Limb (tissue), 2 donors: Measurements from ENCODE around the gene PCDHA1.
"Not testable (repeated sequence)": the region's sequence is repeated elsewhere in the genome, so short reads cannot be mapped to it uniquely, and the experiment has no call there.

Experiments used
- DNase-seq, 2 donors: peaks; one replicate each; pipeline ENCODE4 v3.0.0-alpha.2; 2016; ENCODE audit errors: extremely low spot score in 2 of 2

PCDHA1 gene

GRCh38 chr5:140849831-140850634 lies 64.1 kb downstream of the PCDHA1 start:
- DNase-seq: not testable (repeated sequence)

GRCh38 chr5:140855772-140856674 lies 70.1 kb downstream of the PCDHA1 start, which contains the start of gene PCDHA10:
Gene PCDHA10 (plus strand): TSS chr5:140855897. CDS start chr5:140856049, 152 bp downstream.
- no peak for DNase-seq

GRCh38 chr5:140857177-140857986 lies 71.4 kb downstream of the PCDHA1 start:
- no peak for DNase-seq

GRCh38 chr5:140857987-140858240 lies 72.0 kb downstream of the PCDHA1 start:
- DNase-seq: no peak

- DNase-seq: no peak
Observed at GRCh38 chr5:140862441-140863295, 76.7 kb downstream of the PCDHA1 start.

GRCh38 chr5:140868721-140869554 lies 83.0 kb downstream of the PCDHA1 start, which contains the start of gene PCDHA11:
Gene PCDHA11 (plus strand): TSS chr5:140868957. CDS start chr5:140869104, 147 bp downstream.
- no peak for DNase-seq

- DNase-seq: no peak
Observed at GRCh38 chr5:140869555-140869886, 83.6 kb downstream of the PCDHA1 start.

GRCh38 chr5:140870221-140871201 lies 84.6 kb downstream of the PCDHA1 start:
- no peak for DNase-seq

GRCh38 chr5:140875085-140876065 lies 89.4 kb downstream of the PCDHA1 start, which contains the start of gene PCDHA12:
Gene PCDHA12 (plus strand): TSS chr5:140875308. CDS start chr5:140875473, 165 bp downstream.
- DNase-seq: no peak

- DNase-seq: not testable (repeated sequence)
Observed at GRCh38 chr5:140876541-140877261, 90.8 kb downstream of the PCDHA1 start.

GRCh38 chr5:140877262-140877581 lies 91.3 kb downstream of the PCDHA1 start:
- no peak for DNase-seq

- no peak for DNase-seq
Observed at GRCh38 chr5:140881889-140882590, 96.1 kb downstream of the PCDHA1 start, which contains the start of gene PCDHA13. Gene PCDHA13 (plus strand): TSS chr5:140882124. CDS start chr5:140882269, 145 bp downstream.

GRCh38 chr5:140882591-140882899 lies 96.6 kb downstream of the PCDHA1 start:
- no peak for DNase-seq

- DNase-seq: no peak
Observed at GRCh38 chr5:140883373-140883772, 97.4 kb downstream of the PCDHA1 start.

- DNase-seq: no peak
Observed at GRCh38 chr5:140883927-140884697, 98.2 kb downstream of the PCDHA1 start.
